ENCODE data around the gene TRIM58. TPM values are rescaled to one million over a fixed set of nuclear protein-coding genes. Genes with fewer than 3 reads are reported as not detected.

The TRIM58 gene
- total RNA-seq, 1 donor from 2014 or later: 4.0 TPM

GRCh38 chr1:247855911-247856310 lies 1.1 kb upstream of the TRIM58 start:
- no peak overlapping the region for H3K4me3 ChIP-seq
- TF ChIP-seq, protein P1, sequence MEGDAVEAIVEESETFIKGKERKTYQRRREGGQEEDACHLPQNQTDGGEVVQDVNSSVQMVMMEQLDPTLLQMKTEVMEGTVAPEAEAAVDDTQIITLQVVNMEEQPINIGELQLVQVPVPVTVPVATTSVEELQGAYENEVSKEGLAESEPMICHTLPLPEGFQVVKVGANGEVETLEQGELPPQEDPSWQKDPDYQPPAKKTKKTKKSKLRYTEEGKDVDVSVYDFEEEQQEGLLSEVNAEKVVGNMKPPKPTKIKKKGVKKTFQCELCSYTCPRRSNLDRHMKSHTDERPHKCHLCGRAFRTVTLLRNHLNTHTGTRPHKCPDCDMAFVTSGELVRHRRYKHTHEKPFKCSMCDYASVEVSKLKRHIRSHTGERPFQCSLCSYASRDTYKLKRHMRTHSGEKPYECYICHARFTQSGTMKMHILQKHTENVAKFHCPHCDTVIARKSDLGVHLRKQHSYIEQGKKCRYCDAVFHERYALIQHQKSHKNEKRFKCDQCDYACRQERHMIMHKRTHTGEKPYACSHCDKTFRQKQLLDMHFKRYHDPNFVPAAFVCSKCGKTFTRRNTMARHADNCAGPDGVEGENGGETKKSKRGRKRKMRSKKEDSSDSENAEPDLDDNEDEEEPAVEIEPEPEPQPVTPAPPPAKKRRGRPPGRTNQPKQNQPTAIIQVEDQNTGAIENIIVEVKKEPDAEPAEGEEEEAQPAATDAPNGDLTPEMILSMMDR (IDR thresholded peaks at IDR 0.05): no peak
- peaks cover 17% of the 10 kb centered on the region for H3K27me3 ChIP-seq (ENCODE audit: low read depth)
- no peak overlapping the region for H3K27ac ChIP-seq
- no peaks in the 10 kb centered on the region for H3K4me1 ChIP-seq
- no peak for DNase-seq
- ATAC-seq: no peak
- H3K36me3 ChIP-seq: no peaks in the 10 kb centered on the region
- intact Hi-C loops (cut with DNase I): no loop called here
- H3K9me3 ChIP-seq: no peaks in the 10 kb centered on the region

DNA sequence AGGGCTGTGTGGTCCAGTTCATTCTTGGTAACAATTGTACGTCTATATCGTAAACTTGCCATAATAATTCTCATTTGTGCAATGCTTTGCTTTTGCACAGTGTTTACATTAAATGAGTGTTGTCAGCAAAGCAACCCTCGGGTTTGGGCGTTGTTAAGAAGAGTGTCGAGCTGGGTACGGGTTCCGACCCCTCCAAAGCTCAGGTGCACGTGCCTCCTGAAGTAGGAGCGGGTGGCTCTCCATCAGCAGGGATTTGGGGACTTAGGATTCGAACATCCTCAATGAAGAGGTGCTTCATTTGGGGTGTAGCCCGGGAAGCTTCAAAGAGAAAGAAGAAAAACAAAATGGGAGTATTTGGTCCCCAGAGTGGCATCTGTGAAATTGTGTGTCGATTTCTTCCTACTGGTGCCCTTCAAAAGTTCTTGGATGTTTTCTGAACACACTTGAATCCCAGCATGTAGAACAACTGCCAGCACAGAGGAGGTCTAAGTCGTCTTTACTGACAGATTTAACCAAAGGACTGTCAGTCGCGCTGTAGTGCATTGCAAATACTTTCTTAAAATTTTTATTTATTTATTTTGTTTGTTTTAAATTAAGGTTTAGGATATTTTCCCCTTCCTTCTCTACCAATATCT lies 1.1 kb downstream of the TRIM58 start:
- no peak overlapping the region for H3K27ac ChIP-seq
- ATAC-seq: no peak

DNA sequence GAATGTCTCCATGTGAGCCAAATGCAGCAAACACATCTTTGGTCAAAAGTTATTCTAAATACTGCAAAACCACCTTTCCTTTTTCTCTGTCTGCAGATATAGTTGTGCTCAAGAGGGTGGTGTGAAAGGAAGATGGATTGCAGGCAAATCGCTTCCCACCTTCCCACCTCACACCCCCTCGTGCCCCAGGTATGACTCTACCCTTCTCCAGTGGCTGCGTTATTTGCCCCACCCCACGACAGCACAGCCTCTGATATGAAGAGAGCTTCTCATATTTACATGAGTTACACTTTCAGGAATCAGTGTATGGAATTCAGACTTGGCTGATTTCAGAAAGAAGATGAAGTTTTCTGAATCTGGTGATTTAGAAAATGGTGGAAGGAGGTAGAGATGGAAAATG lies 5.8 kb downstream of the TRIM58 start:
- intact Hi-C loops (cut with DNase I): no loop called here
- no peak for DNase-seq
- TF ChIP-seq, protein P1 (IDR thresholded peaks at IDR 0.05): no peak
- no peak overlapping the region for H3K4me3 ChIP-seq
- peaks cover 3% of the 10 kb centered on the region for H3K27me3 ChIP-seq (ENCODE audit: low read depth)
- H3K27ac ChIP-seq: no peak overlapping the region
- H3K36me3 ChIP-seq: no peaks in the 10 kb centered on the region
- no peaks in the 10 kb centered on the region for H3K9me3 ChIP-seq
- no peak for ATAC-seq
- H3K4me1 ChIP-seq: no peaks in the 10 kb centered on the region

More for the DNA sequence above, 1.1 kb downstream of the TRIM58 start:
- TF ChIP-seq, protein P1 (IDR thresholded peaks at IDR 0.05): no peak
- no peaks in the 10 kb centered on the region for H3K36me3 ChIP-seq
- intact Hi-C loops (cut with DNase I): no loop called here
- H3K4me3 ChIP-seq: peak overlapping the region; percentile 53
- H3K4me1 ChIP-seq: no peaks in the 10 kb centered on the region
- H3K27me3 ChIP-seq (ENCODE audit: low read depth): peaks cover 17% of the 10 kb centered on the region
- DNase-seq: no peak
- H3K9me3 ChIP-seq: no peaks in the 10 kb centered on the region

DNA sequence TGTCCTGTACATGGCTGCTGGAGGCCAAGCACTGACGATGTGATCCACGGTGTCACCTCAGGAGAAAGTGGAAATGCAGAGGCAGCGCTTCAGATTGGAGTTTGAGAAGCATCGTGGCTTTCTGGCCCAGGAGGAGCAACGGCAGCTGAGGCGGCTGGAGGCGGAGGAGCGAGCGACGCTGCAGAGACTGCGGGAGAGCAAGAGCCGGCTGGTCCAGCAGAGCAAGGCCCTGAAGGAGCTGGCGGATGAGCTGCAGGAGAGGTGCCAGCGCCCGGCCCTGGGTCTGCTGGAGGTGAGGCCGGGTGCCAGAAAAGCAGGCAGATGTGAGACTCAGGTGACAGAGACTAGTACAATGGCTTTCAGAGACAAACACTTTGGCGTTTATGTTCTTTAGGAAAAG lies 7.7 kb downstream of the TRIM58 start:
- no peak overlapping the region for H3K27ac ChIP-seq
- no peak for DNase-seq
- intact Hi-C loops (cut with DNase I): no loop called here
- ATAC-seq: no peak
- TF ChIP-seq, protein P1 (IDR thresholded peaks at IDR 0.05): no peak
- no peaks in the 10 kb centered on the region for H3K36me3 ChIP-seq
- no peaks in the 10 kb centered on the region for H3K9me3 ChIP-seq
- no peaks in the 10 kb centered on the region for H3K4me1 ChIP-seq
- H3K4me3 ChIP-seq: no peak overlapping the region
- H3K27me3 ChIP-seq (ENCODE audit: low read depth): no peaks in the 10 kb centered on the region

DNA sequence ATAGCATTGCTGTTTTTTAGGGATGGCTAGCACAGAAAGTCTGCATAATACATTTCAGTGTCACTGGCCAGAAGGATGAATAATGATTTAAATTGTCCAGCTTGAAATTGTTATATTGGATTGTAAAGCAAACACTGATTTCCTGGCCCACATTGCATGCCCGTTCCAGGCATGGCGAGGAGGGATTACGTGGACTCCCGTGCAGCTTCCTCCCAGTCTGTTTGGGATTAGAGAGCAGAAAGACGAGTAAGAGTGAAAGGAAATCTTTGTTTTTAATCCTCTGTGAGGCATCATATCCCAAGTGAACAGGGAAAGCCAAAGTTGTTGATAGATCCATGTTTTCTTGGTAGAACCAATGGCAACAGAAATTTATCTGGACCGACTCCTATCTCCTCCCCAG lies 8.4 kb downstream of the TRIM58 start:
- H3K4me1 ChIP-seq: no peaks in the 10 kb centered on the region
- TF ChIP-seq, protein P1 (IDR thresholded peaks at IDR 0.05): no peak
- no peak for DNase-seq
- no peaks in the 10 kb centered on the region for H3K9me3 ChIP-seq
- intact Hi-C loops (cut with DNase I): no loop called here
- no peak overlapping the region for H3K4me3 ChIP-seq
- H3K36me3 ChIP-seq: no peaks in the 10 kb centered on the region
- no peak for ATAC-seq
- no peaks in the 10 kb centered on the region for H3K27me3 ChIP-seq (ENCODE audit: low read depth)
- no peak overlapping the region for H3K27ac ChIP-seq

Measured in lower lobe of right lung (tissue), 2 donors.